Middle frontal gyrus (tissue), 1 donor: ENCODE data around the gene CERT1.

Source experiments
- DNase-seq: peaks from one replicate; pipeline ENCODE4 v3.0.0-alpha.2; 2015; ENCODE audit warnings: low spot score; ENCODE audit errors: extremely low spot score

Gene CERT1

DNA sequence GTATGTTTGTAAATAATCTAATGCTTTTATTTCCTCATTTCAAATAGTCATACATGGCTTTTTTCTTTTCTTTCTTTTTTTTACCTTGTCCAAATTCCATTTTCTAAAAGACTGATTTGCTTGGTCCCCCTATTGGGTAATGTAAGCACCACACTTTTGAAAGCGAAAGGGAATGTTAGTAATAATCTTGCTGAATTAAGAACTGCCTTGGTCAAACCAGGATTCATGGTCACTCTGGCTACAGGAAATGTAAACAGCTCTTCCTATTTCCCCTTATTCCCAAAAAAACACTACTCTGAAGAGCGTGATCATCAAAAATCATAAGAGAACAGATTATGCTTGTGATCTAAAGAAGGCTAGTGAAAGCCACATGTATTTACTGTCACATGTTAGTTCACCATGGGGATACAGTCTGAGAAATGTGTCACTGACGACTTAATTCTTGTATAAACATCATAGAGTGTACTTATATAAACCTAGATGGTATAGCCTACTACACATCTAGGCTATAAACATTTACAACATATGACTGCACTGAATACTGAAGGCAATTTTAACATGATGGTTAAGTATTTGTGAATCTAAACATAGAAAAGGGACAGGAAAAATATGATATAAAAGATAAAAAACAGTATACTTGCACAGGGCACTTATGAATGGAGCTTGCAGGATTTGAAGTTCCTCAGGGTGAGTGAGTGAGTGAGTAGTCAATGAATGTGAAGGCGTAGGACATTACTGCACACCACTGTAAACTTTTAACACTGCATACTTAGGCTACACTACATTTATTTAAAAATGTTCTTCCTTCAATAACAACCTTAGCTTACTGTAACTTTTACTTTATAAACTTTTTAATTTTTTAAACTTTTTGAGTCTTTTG lies 99.1 kb downstream of the CERT1 start:
- DNase-seq = no peak

DNA sequence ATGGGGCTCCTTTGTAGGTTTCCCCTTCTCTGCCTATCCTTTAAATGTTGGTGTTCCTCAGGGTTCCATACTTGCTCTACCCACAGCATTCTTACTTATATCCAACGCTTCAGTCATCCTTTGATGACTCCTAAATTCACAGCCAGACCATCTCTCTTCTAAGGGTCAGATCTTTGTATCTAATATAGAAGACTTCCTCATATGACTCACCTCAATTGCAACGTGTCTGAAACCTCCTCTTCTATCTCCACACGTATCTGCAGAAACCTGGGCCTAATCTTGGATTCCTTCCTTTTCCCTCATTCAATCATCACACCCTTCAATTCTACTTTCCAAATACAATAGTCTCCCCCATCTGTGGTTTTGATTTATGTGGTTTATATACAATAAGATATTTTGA lies 106.1 kb downstream of the CERT1 start:
- DNase-seq = no peak

DNA sequence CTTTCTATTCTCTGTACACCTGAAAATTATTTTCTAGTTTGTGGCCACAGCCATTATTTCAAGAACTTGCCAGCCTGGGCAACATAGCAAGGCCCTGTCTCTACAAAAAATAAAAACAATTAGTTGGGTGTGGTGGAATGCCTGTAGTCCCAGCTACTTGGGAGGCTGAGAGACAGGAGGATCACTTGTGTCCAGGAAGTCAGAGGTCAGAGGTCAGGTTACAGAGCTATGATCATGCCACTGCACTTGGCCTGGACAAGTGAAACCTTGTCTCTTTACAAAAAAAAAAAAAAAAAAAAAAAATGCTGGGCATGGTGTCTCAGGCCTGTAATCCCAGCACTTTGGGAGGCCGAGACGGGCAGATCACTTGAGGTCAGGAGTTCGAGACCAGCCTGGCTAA lies 116.2 kb downstream of the CERT1 start:
- no peak for DNase-seq

DNA sequence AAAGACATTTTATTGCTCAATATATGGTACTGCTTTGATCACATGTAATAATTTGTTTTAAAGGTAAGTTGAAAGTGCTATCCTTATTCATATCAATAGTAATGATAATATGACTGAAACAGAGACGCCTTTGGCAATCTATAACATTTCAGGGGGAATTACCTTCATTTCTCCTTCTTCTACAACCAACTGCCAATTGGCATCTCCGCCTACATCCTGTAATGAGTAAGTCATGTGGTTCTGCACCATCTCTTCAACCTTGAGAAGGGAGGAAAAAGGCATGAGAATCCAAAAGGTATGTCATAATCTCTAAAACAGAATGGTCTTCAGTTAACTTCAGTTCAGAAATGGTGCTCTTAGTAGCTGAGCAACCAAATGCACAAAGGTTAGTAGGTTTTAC lies 122.0 kb downstream of the CERT1 start:
- DNase-seq = no peak

DNA sequence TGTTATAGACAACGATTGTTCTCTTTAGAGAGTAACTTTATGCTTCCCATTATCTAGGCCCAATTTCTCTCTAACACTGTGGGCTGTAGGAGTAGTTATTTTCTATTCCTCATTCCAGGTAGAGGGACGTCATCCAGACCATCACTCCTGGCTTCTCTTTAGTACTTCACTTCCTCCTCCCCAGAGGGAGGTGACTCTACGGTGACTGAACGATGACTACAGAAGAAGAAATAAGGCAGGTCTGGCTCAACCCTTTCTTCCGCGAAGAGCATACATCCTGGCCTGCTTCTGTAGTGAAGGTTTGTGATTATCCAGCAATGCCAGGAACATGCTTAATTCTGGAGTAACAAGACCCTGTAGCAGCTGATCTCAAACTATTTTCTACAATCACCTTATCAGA lies 123.6 kb downstream of the CERT1 start:
- DNase-seq = no peak

DNA sequence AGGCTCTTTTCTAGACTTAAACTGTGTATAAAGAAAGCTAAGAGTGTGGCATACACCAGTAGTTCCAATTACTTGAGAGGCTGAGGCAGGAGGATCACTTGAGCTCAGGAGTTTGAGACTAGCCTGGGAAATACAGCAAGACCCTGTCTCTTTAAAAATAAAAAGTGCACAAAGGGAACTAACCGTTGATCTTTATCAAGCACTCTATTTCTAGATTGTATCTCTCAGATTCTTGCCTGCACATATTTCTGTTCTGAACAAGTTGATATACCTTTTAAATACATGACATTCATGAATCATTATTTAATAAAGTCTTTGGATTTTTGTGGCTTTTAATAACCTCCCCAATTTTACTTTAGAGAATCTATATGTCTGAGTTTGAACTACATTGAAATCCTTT lies 127.2 kb downstream of the CERT1 start:
- no peak for DNase-seq

DNA sequence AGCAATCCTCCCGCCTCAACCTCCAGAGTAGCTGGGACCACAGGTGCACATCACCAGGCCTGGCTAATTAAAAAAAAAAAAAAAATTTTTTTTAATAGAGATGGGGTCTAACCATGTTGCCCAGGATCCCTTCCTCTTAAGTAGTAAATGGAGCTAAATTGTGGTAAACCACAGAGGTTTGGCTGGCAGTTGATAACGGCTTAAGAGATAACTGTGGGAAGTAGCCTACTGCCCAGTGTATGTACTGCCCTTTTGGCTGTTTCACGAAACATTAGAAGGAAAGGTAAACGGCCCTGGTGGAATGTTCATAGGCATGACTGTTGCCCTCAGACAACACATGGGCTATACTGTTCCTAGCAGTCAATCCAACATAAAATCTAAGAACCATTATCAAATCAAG lies 130.0 kb downstream of the CERT1 start:
- DNase-seq = no peak

DNA sequence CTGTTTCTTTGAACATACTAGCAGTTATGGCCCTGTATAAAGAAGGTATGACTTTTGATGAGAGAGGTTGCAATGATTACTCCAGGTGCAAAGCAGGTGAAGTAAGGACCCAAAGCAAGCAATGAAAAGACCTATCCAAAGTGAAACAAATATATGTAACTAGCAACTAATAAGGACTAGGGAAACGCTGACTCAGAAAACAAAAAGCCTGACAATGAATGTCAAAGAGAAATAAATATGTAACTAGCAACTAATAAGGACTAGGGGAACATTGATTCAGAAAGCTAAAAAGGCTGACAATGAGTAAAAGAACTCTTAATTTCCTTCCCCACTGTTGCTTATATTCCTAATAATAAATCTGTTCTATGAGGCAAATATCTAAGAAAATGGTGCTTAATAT lies 131.3 kb downstream of the CERT1 start:
- no peak for DNase-seq

DNA sequence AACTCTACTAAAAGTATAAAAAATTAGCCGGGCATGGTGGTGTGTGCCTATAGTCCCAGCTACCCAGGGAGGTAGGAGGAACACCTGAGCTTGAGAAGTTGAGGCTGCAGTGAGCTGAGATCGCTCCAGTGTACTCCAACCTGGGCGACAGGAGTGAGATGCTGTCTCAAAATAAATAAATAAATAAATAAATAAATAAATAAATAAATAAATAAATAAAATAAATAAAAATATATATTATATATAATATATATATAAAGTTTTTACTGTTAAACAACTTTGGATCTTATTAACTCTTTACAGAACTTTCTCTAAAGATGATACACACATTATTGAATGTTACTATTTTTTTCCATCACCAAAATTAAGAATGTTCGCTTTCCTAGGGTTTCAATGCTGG lies 136.0 kb downstream of the CERT1 start:
- no peak for DNase-seq

DNA sequence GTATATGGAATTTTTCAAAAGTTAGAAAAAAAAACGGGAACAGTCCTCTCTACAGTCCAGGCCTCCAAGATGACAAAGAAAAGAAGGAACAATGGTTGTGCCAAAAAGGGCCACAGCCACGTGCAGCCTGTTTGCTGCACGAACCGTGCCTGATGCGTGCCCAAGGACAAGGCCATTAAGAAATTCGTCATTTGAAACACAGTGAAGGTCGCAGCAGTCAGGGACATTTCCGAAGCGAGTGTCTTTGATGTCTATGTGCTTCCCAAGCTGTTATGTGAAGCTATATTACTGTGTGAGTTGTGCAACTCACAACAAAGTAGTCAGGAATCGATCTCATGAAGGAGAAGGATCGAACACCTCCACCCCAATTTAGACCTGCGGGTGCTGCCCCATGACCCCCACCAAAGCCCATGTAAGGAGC lies 137.0 kb downstream of the CERT1 start:
- DNase-seq = no peak

DNA sequence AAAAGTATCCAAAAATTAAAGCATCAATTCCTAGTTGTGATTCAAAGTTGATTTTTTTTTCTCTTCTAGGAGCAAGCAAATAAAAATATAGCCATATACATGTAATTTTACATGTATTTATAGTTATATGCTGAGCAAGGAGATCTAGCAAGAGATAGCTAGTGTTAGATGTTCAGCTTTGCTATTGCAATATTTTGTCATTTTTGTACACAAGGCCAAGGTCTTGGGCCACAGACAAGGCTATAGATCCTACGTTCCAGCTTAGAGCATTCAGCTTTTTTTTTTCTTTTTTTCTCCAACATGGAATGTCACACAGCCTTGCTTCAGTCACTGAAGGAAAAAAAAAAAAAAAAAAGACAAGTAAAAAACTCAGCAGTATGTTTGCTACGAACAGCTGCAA lies 137.6 kb downstream of the CERT1 start:
- no peak for DNase-seq

DNA sequence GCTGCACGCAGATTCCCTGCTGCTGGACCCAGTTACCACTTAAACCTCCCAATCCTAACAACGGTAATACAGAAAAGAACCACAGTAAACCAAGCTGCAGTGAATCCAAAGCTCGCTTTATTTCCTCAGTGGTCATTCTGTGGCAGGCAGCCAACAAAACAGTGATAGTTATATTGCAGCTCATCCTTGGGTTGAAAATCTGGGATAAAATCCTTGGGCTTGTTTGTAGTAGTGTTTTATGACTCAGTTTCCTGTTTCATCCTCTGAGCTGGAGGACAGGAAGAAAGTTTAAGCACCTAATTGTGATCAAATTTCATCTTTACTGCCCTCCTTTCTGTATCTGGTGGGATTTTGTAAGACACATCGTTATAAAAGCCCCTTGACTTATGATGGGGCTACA lies 143.0 kb downstream of the CERT1 start:
- no peak for DNase-seq

DNA sequence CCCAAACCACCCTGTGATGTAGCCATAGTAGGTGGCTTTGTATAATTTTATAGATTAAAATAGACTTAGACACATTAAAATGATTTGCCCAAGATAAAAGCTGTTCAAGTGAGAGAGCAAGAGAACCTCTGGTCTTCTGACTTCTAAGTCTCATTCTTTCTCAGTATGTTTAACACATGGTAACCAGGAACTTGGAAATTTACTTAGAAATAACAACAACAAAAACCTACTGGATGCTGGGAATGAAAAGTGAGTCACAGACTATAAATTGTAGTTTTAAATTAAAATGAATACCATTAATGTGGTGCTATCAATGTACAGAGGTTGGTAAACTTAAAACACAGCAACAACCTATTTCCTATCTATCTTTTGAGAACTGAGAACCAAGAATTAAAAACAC lies 144.0 kb downstream of the CERT1 start:
- no peak for DNase-seq

DNA sequence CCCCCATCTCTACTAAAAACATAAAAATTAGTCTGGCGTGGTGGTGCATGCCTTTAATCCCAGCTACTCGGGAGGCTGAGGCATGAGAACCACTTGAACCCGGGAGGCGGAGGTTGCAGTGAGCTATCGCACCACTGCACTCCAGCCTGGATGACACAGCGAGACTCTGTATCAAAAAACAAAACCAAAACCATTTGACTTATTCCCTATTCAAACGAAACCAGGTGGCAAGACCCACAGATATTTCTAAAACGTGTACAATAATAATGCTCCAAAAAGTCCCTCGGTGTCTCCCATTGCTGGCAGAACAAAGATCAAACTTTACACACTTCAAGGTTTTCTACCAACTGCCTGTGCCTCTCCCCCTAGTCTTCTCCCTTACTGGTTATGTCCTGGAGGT lies 144.6 kb downstream of the CERT1 start:
- no peak for DNase-seq

DNA sequence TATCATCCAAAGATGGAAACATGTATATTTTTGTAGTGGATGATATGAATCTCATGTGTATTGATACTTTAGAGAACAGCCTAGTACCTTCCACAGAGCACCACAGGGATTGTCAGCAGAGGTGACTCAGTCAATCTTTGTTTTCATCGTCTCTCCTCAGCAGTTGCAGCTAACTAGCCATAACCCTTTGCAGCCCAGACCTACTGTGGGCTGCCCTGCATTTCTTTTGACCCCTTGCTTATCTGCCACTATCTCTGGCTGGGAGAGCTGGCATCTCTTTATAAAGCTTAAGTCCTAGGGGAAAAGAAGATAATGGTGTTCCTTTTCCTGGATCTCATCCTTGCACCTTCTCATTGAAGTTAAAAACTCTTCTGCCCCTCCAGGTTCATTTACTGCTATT lies 145.7 kb downstream of the CERT1 start:
- no peak for DNase-seq

DNA sequence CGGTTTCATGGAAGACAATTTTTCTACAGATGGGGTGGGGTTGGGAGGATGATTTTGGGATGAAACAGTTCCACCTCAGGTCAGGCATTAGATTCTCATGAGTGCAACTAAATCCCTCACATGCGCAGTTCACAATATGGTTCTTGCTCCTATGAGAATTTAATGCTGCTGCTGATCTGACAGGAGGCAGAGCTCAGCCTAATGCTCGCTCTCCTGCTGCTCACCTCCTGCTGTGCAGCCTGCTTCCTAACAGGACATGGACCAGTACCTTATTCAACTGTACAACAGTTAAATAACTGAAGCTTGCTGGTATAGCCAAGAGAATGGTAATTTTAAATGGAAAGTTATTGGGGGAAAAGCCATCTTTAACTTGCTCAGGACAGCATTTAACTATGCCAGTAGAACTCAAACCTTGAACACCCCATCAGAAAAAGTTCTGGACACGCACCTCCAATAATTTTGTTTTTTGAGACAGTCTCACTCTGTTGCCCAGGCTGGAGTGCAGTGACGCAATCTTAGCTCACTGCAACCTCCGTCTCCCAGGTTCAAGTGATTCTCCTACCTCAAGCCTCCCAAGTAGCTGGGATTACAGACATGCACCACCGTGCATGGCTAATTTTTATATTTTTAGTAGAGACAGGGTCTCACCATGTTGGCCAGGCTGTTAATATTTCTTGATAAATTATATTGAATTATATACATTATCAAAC lies 146.7 kb downstream of the CERT1 start:
- no peak for DNase-seq

DNA sequence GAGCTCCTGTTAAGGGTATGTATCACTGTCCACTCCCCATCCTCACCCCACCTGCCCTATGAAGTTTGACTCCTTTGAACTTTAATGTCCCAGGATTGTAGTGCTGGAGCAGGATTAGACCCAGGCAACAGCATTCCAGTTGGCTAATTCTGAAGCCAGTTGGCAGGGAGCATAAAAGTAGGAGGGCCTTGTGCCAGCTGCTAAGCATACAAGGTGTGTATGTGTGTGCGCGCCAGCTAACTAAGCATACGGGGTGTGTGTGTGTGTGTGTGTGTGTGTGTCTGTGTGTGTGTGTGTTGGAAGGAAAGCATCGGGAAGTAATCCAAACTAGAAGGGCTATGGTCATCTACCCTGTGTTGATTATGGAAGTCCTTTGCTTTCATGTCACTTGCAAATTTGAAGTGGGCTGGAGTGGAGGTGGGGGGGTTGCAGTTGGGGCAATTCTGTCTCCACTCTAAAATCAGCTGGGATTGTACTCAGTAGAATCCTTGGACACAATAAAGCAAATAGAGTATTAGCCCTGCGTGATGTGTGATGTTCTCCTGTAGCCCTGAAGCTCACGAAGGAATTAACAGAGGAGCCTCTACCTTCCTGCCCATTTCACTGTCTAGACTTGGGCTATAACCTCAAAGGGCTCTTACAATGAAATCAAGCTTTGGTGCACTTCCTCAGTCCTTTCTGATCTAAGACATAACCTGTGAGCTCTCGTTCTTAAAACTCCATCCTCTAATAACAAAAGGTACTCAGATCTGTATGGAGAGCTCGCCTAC lies 147.5 kb downstream of the CERT1 start:
- no peak for DNase-seq

DNA sequence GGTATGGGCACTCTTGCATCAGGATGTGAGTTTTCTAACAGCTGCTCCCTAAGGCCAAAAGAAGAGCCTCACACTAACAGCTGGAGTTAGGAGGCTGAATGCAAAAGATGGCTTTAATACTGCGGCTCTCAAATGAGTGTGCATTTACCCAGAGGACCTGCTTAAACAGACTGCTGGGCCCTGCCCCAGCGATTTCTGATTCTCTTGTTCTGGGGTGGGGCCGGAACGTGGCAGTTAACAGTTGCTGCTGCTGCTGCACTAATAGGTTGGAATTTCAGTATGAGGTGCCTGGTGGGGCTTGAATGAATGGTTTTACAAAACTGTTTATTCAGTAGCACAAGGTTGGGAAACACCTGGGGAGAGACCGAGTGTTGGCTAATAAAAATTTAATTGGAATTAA lies 148.3 kb downstream of the CERT1 start:
- DNase-seq = no peak

DNA sequence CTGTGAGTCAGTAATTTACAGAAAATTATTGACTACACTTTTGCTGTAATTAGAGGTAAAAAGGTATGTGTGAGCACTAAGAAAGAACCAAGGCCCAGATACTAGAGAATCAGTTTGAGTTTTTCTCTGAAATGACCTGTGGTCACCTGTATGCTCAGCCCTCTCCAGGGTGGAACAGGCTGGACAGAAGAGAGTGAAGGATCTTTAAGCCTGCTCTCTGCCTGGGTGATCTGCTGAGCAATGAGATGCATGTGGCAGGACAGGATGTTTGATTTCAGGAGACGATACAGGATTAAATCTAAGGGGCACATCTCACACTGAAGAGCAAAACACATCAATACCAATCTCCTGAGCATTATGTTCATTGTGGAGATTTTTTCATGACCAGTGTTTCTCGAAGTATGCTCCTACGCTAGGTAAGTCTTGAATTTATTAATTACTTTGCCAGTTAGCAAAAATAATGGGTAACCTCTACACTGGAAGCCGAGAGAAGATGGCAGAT lies 148.9 kb downstream of the CERT1 start:
- DNase-seq = no peak

DNA sequence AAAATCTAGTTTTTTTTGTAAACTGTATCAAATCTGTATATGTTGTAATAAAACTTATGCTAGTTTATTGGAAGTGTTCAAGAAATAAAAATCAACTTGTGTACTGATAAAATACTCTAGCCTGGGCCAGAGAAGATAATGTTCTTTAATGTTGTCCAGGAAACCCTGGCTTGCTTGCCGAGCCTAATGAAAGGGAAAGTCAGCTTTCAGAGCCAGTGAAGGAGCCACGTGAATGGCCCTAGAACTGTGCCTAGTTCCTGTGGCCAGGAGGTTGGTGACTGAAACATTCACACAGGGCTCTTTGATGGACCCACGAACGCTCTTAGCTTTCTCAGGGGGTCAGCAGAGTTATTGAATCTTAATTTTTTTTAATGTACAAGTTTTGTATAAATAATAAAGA lies 150.1 kb downstream of the CERT1 start:
- no peak for DNase-seq

DNA sequence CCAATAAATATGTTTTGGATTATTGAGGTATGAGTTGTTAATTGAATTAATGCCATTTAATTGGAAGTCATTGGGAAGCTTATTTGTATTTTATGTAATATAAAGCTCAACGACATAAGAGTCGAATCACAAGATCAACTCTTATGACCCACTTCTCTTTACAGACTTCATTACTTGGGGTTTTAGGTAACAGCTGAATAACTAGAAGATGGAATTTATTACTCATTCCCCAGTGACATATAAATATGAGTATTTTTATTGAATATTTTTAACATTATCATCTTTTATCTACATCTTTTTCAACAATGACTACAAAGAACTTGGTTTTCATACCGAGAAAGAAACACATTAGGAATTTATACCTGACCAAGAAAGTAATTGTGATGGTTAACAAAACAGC lies 153.3 kb downstream of the CERT1 start:
- no peak for DNase-seq

DNA sequence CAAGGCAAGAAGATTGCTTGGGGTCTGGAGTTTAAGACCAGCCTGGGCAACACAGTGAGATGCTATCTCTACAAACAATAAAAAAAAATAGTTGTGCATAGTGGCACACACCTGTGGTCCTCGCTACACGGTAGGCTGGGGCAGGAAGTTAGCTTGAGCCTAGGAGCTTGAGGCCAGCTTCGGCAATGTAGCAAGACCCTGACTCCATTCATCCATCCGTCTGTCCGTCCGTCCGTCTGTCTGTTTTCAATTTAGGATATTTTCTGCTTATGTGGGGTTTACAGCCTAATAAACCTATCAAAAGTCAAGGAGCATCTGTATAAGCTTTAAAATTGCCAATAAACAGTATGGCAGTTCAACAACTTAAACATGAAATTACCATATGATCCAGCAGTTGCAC lies 154.7 kb downstream of the CERT1 start:
- DNase-seq = no peak
